GM19467 (cell line): ENCODE data around the gene VAV2.
A peak's percentile ranks its signal among the peaks of the same experiment; 100 is the strongest.
"Not testable (repeated sequence)": the region's sequence is repeated elsewhere in the genome, so short reads cannot be mapped to it uniquely, and the experiment has no call there.

Experiments
- ATAC-seq: cut with Tn5 transposase; IDR thresholded peaks from one replicate; pipeline ENCODE4 v1.9.1; 2021; ENCODE audit warnings: mild to moderate bottlenecking, moderate library complexity; ENCODE audit not compliant: unreplicated experiment

Gene VAV2

GRCh38 chr9:133996531-133997520, 4.7 kb upstream of the VAV2 start:
- ATAC-seq, result no peak

GRCh38 chr9:133995012-133995896, 3.1 kb upstream of the VAV2 start:
- ATAC-seq, result no peak

DNA sequence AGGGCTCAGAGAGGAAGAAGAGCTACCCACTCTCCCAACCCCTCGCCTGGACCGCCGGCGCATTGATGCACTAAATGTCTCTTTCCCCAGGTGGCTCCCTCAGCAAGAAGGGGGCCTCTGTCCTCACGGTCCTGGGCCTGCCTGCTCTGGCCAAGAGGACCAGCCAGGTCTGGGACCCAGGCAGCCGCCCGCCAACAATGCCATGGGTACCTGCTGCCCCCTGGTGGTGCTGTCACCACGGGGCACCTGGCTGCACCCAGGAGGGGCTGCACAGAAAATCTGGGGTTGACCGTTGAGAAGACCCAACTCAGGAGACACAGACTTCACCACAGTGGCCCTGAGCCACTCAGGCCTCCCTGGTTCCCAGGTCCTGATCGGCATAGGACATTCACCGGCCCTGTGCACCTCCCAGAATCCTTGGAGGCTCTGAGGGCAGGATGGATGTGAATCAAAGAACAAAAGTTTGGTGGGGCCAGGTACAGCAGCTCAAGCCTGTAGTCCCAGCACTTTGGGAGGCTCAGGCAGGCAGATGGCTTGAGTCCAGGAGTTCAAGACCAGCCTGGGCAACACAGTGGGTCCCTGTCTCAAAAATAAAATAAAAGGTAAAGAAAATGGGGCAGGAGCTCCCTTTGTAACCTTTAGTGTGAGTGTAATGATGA, 2.4 kb upstream of the VAV2 start:
- no peak for ATAC-seq

- no peak for ATAC-seq
Measured at GRCh38 chr9:133993635-133994253, 1.6 kb upstream of the VAV2 start.

DNA sequence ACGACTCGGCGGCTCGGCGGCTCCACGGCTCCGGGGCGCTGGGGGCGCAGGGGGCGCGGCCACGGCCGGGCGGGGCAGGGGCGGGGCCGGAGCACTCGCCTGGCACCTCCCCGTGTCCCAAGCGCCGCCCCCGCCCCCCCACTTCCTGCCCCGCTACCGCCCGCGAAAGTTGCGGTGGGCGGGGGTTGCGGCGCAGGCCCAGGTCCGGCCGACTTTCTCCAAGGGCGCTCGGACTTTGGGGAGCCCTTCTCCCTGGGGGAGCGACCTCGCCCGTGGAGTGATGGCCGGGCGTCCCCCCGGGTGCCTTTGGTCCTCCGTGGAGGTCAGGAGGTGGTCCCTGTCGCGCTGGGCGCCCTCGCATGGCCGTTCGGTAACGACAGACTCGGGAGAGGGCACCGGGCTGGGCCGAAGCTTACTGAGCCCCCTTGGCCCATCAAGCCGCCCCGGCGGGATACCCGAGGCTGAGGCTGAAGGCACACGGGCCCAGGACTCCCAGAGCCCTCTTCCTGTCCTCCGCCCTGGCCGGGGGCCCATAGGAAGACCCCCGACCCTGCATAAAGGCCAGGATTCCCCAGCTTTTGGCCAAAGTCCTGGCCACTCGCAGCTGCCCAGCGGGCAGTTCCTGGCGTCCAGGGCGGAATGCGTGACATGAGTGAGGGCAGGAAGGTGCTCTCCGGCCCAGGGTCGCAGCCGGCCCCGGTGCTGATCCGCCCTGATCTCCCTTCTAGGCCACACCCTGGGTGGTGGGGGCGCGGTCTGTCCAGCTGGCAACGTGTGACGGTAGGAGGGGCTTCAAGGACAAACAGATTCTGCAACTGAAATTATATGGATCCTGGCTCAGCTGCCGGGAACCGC, 883 bp upstream of the VAV2 start:
- peak; percentile 35 for ATAC-seq

DNA sequence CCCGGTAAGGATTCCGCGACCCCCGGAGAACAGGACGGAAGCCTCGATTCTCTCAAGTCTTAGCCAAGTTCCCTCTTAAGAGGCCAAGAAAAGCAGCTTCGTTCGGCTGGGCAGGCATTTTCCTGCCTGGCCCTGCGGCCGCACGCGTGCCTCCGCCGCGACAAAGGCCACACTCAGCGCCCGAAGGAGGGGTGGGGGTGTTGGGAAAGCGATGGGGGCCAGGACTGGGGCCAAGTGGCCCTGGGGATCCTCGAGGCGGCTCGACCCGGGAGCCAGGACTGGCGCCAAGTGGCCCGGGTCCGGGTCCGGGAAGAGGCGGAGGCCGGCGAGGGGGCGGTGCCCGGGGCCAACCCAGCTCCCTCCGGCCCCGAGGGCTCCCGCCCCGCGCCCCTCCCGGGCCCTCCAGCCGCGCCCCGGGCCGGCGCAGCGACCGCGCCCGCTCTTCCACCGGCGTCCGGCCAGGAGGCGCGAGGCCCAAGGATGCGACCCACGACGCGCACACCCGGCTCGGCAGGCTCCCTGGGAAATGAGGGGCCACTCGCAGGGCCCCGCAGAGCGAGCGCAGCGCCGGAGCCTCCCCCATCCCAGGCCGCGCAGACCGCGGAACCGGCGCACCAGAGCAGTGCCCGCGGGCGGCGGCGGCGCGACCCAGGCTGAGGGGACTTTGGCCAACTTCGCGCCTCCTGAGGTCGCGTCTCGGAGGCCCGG, 756 bp downstream of the VAV2 start:
- peak; percentile 3 for ATAC-seq

DNA sequence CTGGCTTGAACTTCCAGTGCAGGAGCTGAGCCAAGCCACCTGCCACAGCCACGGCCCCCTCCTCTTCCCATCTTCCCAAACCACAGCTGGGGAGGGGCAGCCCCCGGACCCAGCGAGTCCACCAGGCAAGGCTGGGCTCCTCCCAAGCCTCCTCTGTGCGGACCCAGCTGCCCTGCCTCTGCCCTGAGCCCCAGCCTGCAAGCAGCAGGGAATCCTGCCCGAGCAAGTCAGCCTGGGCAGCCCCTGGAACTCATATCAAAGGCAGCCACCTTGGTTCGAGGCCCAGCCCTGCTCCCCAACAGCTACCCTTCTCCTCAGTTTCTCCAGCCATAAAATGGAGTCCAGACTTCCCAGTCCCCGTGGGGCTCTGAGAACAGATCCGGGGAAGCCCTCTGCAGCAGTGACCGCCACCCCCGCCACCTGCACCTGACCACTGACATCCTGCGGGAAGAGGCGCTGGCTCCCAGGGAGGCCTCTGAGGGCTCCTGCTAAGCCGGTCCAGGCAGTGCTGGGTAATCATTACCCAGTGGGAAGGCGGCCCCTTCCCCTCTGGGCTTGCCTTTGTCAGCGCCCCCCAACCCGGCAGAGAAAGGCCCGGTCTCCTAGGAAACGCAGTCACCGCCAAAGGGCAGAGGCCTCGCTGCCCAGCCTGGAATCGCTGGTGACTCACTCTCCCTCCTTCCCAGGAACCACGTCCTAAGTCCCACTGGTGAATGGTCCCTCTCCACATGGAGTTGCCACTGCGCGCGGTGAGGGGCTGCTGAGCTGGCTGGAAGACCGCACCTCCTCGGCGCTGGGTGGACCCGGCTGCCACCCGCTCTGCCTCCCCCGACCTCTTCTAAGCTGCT, 1.5 kb downstream of the VAV2 start:
- no peak for ATAC-seq

DNA sequence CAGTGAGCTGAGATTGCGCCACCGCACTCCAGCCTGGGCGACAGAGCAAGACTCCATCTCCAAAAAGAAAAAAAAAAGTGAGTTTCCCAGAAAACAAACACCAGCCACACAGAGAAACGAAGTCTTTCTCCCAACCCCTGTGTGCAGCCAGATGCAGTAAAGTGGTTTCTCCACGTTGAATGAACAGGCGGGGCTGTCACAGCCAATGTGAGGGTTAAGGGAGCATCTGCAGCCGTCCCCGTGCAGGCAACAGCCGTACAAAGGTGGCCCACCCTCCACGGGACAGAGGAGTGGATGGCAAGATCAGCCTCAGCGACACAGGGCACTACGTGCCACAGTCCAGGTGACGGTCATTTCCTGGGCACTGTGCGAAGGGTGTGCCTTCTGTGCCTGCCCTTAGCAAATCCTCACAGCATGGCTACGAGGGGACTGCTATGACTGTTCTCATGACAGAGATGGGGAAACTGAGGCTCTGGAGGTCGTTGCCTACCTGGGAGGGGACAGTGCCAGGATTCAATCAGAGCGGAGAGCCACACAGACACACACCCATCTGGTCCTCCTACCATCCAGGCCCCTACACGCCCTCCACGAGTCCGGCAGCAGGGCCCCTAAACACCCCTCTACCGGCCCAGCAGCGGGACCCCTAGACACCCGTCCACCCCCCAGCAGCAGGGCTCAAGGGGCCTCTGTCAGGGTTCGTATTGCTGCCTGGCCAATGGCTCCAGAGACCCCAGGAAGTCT, 2.3 kb downstream of the VAV2 start:
- ATAC-seq, result no peak

GRCh38 chr9:133988771-133989170, 3.4 kb downstream of the VAV2 start:
- ATAC-seq, result not testable (repeated sequence)

DNA sequence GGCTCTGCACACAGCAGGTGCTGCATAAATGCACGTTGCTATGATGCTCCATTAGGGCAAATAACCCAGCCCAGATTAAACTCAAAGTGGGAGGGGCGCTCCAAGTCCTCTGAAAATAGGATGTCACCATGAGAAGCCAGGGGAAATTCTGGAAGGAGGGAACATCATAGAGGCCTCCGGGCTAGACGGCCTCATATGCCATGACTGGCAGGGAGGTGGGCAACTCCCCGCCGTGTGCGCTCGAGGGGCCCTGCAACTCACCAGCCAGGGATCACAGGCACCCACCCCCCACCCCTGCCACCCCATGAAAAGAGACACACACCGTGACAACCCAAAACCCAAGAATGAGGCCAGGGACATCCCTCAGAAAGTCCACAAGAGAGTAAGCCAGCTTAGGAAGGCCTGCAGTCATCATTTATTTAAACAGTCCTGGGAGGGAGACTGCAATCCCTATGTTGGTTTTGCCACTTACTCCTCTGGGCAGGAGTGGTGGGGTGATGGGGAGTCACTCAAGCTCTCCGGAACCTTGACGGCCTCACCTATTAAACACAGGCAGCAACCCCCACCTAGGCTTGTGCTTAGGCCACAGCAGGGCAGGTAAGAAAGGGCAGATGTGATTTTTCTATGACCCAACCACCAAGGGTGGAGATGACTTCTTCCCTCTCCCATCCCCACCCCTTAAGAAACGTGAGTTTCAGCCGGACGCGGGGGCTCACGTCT, 4.0 kb downstream of the VAV2 start:
- no peak for ATAC-seq

DNA sequence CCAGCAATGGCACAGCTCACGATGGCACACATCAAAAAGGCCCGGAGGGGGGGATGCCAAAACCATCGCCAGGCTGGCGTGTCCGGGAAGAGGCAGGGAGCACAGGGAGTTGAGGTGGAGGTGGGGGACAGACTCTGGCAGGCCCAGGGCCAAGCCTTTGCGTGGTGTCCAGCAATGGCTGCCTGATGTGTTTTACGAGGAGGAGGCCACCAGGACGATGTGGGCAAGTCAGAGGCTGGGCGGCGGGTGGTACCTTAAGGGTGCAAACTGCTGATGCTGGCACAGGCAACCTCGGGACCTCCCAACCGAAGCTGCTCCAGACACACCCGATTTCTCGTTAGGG, 4.7 kb downstream of the VAV2 start:
- no peak for ATAC-seq

GRCh38 chr9:133986774-133987445, 5.2 kb downstream of the VAV2 start:
- no peak for ATAC-seq

- no peak for ATAC-seq
Measured at GRCh38 chr9:133986061-133986460, 6.1 kb downstream of the VAV2 start.

GRCh38 chr9:133982971-133983720, 9.0 kb downstream of the VAV2 start:
- ATAC-seq, result no peak

GRCh38 chr9:133981958-133982681, 10.0 kb downstream of the VAV2 start:
- no peak for ATAC-seq
